HTERT RPE-1 (cell line): ENCODE measurements around the gene SIK1.

Source experiments
- in situ Hi-C: fragments of 300-500 bp; cut with MboI; formaldehyde crosslinking; loops from 4 replicates; pipeline ENCODE4 v1.14.3; 2020; ENCODE audit warnings: low sequenced_read_pairs

The SIK1 gene

DNA sequence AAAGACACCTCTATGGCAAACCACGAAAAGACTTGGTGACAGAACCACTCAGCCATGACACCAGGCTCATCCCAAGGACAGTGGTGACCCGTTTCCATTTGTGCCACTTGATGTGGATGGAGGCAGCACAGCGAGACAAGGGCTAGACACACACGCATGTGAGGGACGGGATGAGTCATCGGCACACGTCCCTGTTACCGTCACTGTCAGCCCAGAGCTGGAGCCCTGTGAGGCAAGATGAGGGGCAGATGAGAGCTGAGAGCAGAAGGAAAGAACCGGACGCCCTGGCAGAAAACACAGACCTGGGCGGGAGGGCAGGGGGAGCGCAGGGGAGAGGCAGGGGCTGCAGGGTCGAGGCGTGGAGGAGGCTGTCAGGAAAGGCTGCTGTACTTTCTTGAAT lies 57.8 kb downstream of the SIK1 start:
- in situ Hi-C loops, result no loop called here

DNA sequence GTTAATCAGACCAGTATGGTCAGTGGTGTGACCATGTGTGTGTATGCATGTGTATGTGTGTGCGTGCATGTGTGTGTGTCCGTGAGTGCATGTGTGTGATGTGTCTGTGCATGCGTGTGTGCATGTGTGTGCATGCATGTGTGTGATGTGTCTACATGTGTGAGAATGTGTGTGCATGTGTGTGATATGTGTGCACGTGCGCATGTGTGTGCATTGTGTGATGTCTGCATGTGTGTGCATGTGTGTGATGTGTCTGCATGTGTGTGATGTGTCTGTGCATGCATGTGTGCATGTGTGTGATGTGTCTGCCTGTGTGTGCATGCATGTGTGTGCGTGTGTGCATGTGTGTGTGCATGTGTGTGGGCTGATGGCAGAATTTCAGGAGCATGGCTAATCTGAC lies 58.2 kb downstream of the SIK1 start:
- in situ Hi-C loops, result no loop called here

DNA sequence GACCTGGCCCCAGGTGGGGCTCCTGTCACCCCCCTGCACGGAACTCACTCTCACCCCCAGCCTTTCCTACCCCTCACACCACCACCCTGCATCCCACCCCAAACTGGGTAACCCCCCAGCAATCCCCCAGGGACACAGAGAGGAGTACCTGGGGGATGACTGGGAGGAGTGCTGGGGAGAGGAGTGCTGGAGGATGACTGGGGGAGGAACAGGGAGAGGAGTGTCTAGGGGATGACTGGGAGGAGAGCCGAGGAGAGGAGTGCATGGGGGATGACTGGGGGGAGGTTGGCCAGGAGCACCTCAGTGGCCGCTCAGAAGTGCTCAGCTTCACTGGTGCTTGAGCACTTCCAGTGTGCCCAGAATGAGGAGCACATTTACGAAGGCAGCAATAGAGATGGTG lies 59.1 kb downstream of the SIK1 start:
- in situ Hi-C loops, result no loop called here

DNA sequence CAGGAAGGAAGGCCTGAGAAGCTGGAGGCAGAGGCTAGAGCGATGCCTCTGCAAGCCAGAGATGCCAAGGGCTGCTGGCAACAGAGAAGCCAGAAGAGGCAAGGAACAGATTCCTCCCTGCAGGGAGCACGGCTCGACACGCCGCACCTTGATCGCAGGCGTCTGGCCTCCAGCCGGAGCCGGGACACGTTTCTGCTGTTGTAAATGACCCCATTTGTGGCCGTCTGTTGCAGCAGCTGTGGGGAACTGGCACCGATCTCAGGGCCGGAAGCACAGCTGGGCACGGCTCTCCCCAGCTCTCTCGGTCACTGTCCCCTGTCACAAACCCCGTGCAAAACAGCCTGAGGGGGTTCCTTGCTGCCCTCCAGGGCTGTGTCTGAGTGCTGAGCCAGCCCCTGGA lies 59.6 kb downstream of the SIK1 start:
- in situ Hi-C loops, result no loop called here

DNA sequence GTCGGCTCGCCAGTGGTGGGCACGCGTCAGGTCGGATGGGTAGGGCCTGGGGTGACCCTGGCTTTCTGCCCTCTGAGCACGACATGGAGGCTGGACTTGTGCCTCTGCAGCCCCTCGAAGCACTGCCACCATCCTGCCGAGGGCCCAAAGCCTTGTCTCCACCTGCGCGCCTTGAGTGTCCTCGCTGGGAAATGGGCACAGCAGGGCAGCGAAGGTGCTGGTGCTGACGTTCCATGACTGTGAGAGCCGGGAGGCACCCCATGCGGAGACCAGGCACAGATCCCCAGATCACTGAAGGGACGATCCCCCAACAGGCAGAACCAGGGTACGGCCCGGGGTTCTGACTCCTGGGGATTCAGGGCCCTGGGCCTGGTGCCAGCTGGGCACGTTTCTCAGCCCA lies 60.3 kb downstream of the SIK1 start:
- in situ Hi-C loops, result no loop called here

DNA sequence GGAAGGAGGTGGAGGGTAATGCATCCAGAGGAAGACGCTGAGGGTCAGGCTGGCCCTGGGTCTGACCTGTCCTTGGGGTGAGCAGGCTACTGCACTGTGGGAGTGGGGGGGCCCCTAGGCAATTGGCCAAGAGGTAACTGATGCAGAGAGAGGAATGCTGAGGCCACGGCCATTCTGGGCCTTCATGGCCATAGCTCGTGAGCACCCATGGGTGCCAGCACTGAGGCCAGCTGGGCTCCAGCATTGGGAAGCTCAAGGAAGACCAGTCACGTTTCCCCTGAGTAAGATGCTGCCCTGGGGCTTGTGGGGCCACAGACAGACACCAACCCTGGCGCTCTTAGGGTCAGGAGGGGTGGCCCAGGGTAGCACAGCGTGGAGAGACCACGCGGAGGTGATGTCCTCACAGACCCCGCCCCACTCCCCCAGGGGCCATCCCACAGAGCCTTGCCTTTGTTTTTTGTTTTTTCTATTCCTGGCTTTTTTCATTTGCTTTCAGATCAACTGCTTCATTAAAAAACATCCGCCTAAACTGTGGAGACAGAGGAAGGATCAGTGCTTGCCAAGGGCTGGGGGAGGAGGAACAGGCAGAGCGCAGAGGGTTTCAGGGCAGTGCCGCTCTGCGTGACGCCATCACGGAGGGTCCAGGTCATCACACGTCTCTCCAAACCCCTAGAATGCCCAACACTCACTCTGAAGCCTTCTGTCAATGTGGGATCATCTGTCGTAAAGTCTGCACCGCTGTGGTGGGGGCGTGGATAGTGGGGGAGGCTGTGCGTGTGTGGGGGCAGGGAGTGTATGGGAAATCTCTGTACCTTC lies 61.1 kb downstream of the SIK1 start:
- in situ Hi-C loops, result no loop called here

DNA sequence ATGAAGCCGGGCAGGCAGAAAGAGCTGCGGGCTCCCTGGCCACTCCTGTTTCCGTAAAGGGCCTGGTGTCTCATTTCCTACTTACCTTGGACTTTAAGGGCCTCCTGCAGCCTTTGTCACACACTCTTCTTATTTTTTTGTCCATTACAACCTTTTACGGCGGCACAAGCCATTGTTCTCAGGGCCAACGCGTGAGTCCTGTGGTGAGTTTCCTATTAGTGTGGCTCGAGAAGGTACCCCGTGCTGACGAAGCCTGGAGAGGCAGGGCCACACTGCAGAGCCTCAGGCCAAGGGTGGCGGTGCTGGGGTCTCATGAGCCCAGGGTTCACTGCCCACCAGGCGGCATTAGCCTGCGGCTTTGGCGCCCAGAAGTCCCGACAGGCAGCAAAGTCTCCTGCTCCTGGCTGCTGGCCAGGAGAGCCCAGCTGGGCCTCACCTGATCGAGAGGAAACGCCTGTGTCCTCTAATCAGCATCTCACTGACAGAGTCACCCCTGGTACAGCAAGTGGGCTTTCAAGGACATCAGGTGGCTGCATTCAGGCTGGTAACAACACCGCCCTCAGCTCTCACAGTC lies 62.0 kb downstream of the SIK1 start:
- in situ Hi-C loops, result no loop called here
